Peyer's patch (tissue), 4 donors: ENCODE results near the gene HHAT.

Experiments used
- POLR2A ChIP-seq, 2 donors: fragments of 450-650 bp; IDR thresholded peaks; one replicate each; pipeline ENCODE4 v1.5.1; 2017; ENCODE audit warnings: antibody characterized with exemption in 2 of 2, mild to moderate bottlenecking in 2 of 2, moderate library complexity in 2 of 2
- TF ChIP-seq, protein P1 (sequence below), 6 experiments: fragments of 450-650 bp in 4 of 6; fragments of 200-600 bp in 2 of 6; sonication (generic) in 1 of 6; IDR thresholded peaks; one replicate each; pipeline ENCODE4 v1.5.1; 2017 to 2019; ENCODE audit warnings: antibody characterized with exemption in 6 of 6, mild to moderate bottlenecking in 3 of 6, moderate library complexity in 1 of 6

DNA sequence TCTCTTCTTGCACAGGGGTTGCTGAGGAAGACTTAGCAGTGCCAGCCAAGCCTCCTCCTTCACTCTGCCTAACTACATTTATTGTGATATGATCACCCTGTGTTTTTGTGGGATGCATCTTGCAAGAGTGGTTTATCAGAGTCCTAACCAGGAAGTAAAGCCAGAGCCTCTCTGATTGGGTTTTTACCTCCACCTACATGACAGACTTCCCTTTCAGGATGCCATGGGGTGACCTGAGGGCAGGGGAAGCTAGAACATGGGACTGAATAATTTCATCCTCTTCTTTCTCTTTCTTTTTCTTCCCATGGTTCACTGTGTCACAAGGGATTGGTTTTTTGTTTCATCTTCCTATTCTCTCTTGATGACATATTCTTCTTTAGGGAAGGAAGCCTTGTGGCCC lies 146.6 kb downstream of the HHAT start:
- TF ChIP-seq, protein P1, sequence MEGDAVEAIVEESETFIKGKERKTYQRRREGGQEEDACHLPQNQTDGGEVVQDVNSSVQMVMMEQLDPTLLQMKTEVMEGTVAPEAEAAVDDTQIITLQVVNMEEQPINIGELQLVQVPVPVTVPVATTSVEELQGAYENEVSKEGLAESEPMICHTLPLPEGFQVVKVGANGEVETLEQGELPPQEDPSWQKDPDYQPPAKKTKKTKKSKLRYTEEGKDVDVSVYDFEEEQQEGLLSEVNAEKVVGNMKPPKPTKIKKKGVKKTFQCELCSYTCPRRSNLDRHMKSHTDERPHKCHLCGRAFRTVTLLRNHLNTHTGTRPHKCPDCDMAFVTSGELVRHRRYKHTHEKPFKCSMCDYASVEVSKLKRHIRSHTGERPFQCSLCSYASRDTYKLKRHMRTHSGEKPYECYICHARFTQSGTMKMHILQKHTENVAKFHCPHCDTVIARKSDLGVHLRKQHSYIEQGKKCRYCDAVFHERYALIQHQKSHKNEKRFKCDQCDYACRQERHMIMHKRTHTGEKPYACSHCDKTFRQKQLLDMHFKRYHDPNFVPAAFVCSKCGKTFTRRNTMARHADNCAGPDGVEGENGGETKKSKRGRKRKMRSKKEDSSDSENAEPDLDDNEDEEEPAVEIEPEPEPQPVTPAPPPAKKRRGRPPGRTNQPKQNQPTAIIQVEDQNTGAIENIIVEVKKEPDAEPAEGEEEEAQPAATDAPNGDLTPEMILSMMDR (IDR thresholded peaks at IDR 0.05), result no peak
- TF ChIP-seq POLR2A (IDR thresholded peaks at IDR 0.05), result no peak
